Measurements from ENCODE around the gene DDX10. TPM values are rescaled to one million over a fixed set of nuclear protein-coding genes. Genes with fewer than 3 reads are reported as not detected.

Gene DDX10
- total and polyA plus RNA-seq, 9 of the 15 experiments (the other 6 are each of a cell fraction or from before 2014, with no cell fraction given) = 33.9 to 94.6 (median 50.7) TPM

GRCh38 chr11:108622341-108622740 is 42.5 kb upstream of the DDX10 start:
- ChIA-PET CTCF (ENCODE audit: low intra/inter-chr PET ratio) (no interaction called here), POLR2A (interaction anchor here (0.9 kb wide), 1 partner anchor 16 kb away, joined by 3 read pairs; no protein-coding TSS in a partner anchor)
- H3K27ac ChIP-seq (ENCODE audit: extremely low read depth, low read depth, low read length) = no peak overlapping the region
- FAIRE-seq = no peak
- H3K9me3 ChIP-seq (replicated peaks; ENCODE audit: control insufficient read depth, insufficient read depth, low read depth, low read length) = no peaks in the 10 kb centered on the region
- H3K27me3 ChIP-seq (ENCODE audit: control insufficient read depth in 2 of 2, insufficient read depth in 2 of 2, low read length in 2 of 2) = no peaks in the 10 kb centered on the region
- H3K4me2 ChIP-seq (ENCODE audit: insufficient read depth, low read length) = no peak overlapping the region
- intact Hi-C loops (cut with micrococcal nuclease) = no loop called here
- WGBS (ENCODE audit: insufficient coverage, low coverage, missing lambda C conversion rate) = 14% methylated on average over 1 of the region's 2 CpGs
- no peaks in the 10 kb centered on the region for H3K9me1 ChIP-seq (ENCODE audit: control insufficient read depth, insufficient read depth, low read length)
- no peaks in the 10 kb centered on the region for H4K20me1 ChIP-seq (replicated peaks; ENCODE audit: control insufficient read depth, insufficient read depth, low read length)
- ATAC-seq = no peak
- BruUV-seq (replicated peaks) = no TSS peak
- H3K4me3 ChIP-seq = no peak overlapping the region
- no peak overlapping the region for H2AFZ ChIP-seq (ENCODE audit: low read depth, low read length)
- no peaks in the 10 kb centered on the region for H3K36me3 ChIP-seq (ENCODE audit: control insufficient read depth, insufficient read depth, low read length)
- no peak for DNase-seq (ENCODE audit: extremely low read depth in 1 of 4, low spot score in 3 of 4)
- H3K4me1 ChIP-seq (replicated peaks in 1 of 2; ENCODE audit: control insufficient read depth in 2 of 2, insufficient read depth in 2 of 2, low read length in 2 of 2) = peaks cover 0 to 3% of the 10 kb centered on the region in 2 experiments; a peak in 2 of 5 replicates
- no peak overlapping the region for H3K9ac ChIP-seq (ENCODE audit: insufficient read depth in 1 of 2, low read depth in 2 of 2, low read length in 2 of 2)
- no peak for TF ChIP-seq ZNF274 (IDR thresholded peaks at IDR 0.05; ENCODE audit: borderline replicate concordance, low read depth, low read length)
- no peak for TF ChIP-seq ZNF324 (CRISPR knock-in tag; IDR thresholded peaks at IDR 0.05)
- no peak for TF ChIP-seq RFX5 (IDR thresholded peaks at IDR 0.05; ENCODE audit: low read depth, low read length)
- no peak for TF ChIP-seq HDAC2 (IDR thresholded peaks at IDR 0.05)
- no peak for TF ChIP-seq YY1 (IDR thresholded peaks at IDR 0.05; ENCODE audit: borderline replicate concordance in 1 of 3, control insufficient read depth in 1 of 3, extremely low read depth in 1 of 3, insufficient read depth in 3 of 3, insufficient read length in 1 of 3, insufficient replicate concordance in 2 of 3, low read depth in 1 of 3, low read length in 2 of 3)
- TF ChIP-seq ZNF764 (CRISPR knock-in tag; IDR thresholded peaks at IDR 0.05; ENCODE audit: low read depth) = no peak
- no peak for TF ChIP-seq SMARCC2 (IDR thresholded peaks at IDR 0.05; ENCODE audit: low read depth)
- no peak for TF ChIP-seq HMG20A (CRISPR knock-in tag; conservative IDR thresholded peaks at IDR 0.05)
- no peak for TF ChIP-seq CCNT2 (IDR thresholded peaks at IDR 0.05; ENCODE audit: borderline replicate concordance, extremely low read depth, insufficient read length, low read depth, low read length)
- no peak for TF ChIP-seq ETV5 (CRISPR knock-in tag; IDR thresholded peaks at IDR 0.05; ENCODE audit: low read depth)
- no peak for TF ChIP-seq TAF15 (IDR thresholded peaks at IDR 0.05; ENCODE audit: low read depth, low read length)
- TF ChIP-seq KDM2B (CRISPR knock-in tag; IDR thresholded peaks at IDR 0.05) = no peak
- no peak for TF ChIP-seq NEUROD1 (IDR thresholded peaks at IDR 0.05; ENCODE audit: borderline replicate concordance, low read depth, low read length, partially characterized antibody)
- no peak for TF ChIP-seq U2AF1 (optimal IDR thresholded peaks at IDR 0.05; ENCODE audit: low read depth, low read length)
- TF ChIP-seq CLOCK (CRISPR knock-in tag; IDR thresholded peaks at IDR 0.05; ENCODE audit: borderline replicate concordance) = no peak
- no peak for TF ChIP-seq ZBTB9 (CRISPR knock-in tag; IDR thresholded peaks at IDR 0.05)
- no peak for TF ChIP-seq TFAM (CRISPR knock-in tag; conservative IDR thresholded peaks at IDR 0.05)
- in situ Hi-C loops (cut with MboI) = no loop called here
- H3K79me2 ChIP-seq (ENCODE audit: control insufficient read depth, insufficient read depth, low read length) = no peaks in the 10 kb centered on the region
